Hematopoietic multipotent progenitor cell treated with erythropoietin and hydrocortisone succinate and interleukin-3 and kit ligand, for 8 days (in vitro differentiated cells): ENCODE measurements around the gene ZNRF3.
A peak's percentile ranks its signal among the peaks of the same experiment; 100 is the strongest.

Source experiments
- DNase-seq: peaks from one replicate; pipeline ENCODE4 v3.0.0-alpha.2; 2015

The ZNRF3 gene

GRCh38 chr22:29044657-29045176 is 161.3 kb downstream of the ZNRF3 start:
- DNase-seq: no peak

GRCh38 chr22:29048822-29049654 is 165.7 kb downstream of the ZNRF3 start:
- no peak for DNase-seq

GRCh38 chr22:29049655-29050263 is 166.4 kb downstream of the ZNRF3 start:
- DNase-seq: no peak

GRCh38 chr22:29050457-29050856 is 167.1 kb downstream of the ZNRF3 start:
- DNase-seq: no peak

GRCh38 chr22:29053048-29053702 is 169.8 kb downstream of the ZNRF3 start:
- DNase-seq: no peak

- DNase-seq: no peak
These were observed 170.9 kb downstream of the ZNRF3 start for GRCh38 chr22:29054251-29054767.

- DNase-seq: no peak
These were observed 171.9 kb downstream of the ZNRF3 start for GRCh38 chr22:29055192-29055830.

GRCh38 chr22:29056472-29056871 is 173.1 kb downstream of the ZNRF3 start:
- DNase-seq: no peak

- DNase-seq: no peak
These were observed 177.0 kb downstream of the ZNRF3 start for GRCh38 chr22:29060251-29060869.

- DNase-seq: no peak
These were observed 177.6 kb downstream of the ZNRF3 start for GRCh38 chr22:29060931-29061330.

GRCh38 chr22:29061773-29062172 is 178.4 kb downstream of the ZNRF3 start, which contains the start of gene C22orf31:
TSS of gene C22orf31 (minus strand) at chr22:29061831. CDS start at chr22:29061792, 39 bp downstream.
- no peak for DNase-seq

GRCh38 chr22:29062286-29062821 is 179.0 kb downstream of the ZNRF3 start:
- DNase-seq: no peak

- DNase-seq: no peak
These were observed 182.3 kb downstream of the ZNRF3 start for GRCh38 chr22:29065468-29066190.

- no peak for DNase-seq
These were observed 186.1 kb downstream of the ZNRF3 start for GRCh38 chr22:29069463-29069862.

GRCh38 chr22:29070490-29070889 is 187.1 kb downstream of the ZNRF3 start:
- no peak for DNase-seq

GRCh38 chr22:29071261-29072045 is 188.1 kb downstream of the ZNRF3 start:
- DNase-seq: peak; percentile 87

- peak; percentile 86 for DNase-seq
These were observed 189.0 kb downstream of the ZNRF3 start for GRCh38 chr22:29072193-29072978.

GRCh38 chr22:29072979-29073617 is 189.7 kb downstream of the ZNRF3 start, which contains the start of gene KREMEN1:
TSS of gene KREMEN1 (plus strand) at chr22:29073035. CDS start at chr22:29073131, 96 bp downstream.
- no peak for DNase-seq
